Panc1 (cell line): ENCODE results near the gene SLC11A1. TPM values are rescaled to one million over a fixed set of nuclear protein-coding genes. Genes with fewer than 3 reads are reported as not detected.
A peak's percentile ranks its signal among the peaks of the same experiment; 100 is the strongest.

Experiments used
- ATAC-seq: fragments of 200-7000 bp; cut with Tn5 transposase; 2 replicates; pipeline ENCODE4 v1.9.1; 2020; ENCODE audit warnings: mild to moderate bottlenecking, moderate library complexity
- BruUV-seq: library from RNA; stranded (reverse); fragments of 400-500 nt; replicated peaks from 2 replicates; lab custom pipeline; 2021; lab: Mats Ljungman, UMichigan
- CTCF ChIA-PET: fragments of 300-600 bp; sonication (Branson Sonifier 250); formaldehyde crosslinking; loops from one replicate; lab custom pipeline; 2022; ENCODE audit warnings: antibody characterized with exemption; lab: Charles Lee
- POLR2A ChIA-PET: fragments of 300-600 bp; sonication (Branson Sonifier 250); formaldehyde crosslinking; loops from one replicate; lab custom pipeline; 2022; ENCODE audit warnings: antibody characterized with exemption; lab: Charles Lee
- DNase-seq: peaks from one replicate; pipeline ENCODE4 v3.0.0-alpha.2; 2010; ENCODE audit warnings: low read depth, low spot score
- H3K27ac ChIP-seq: 2 replicates; pipeline ENCODE4 v1.5.1; 2011; ENCODE audit warnings: mild to moderate bottlenecking, low read length, inconsistent platforms
- H3K27me3 ChIP-seq: fragments of 200-500 bp; sonication (Bioruptor generic); 2 replicates; pipeline ENCODE4 v1.6.0; 2014; ENCODE audit warnings: low read length, inconsistent platforms; ENCODE audit not compliant: control insufficient read depth, insufficient read depth
- H3K36me3 ChIP-seq: fragments of 200-500 bp; sonication (Bioruptor generic); 2 replicates; pipeline ENCODE4 v1.5.1; 2014; ENCODE audit warnings: inconsistent platforms, mild to moderate bottlenecking, low read length, moderate library complexity; ENCODE audit not compliant: control insufficient read depth, insufficient read depth
- H3K4me1 ChIP-seq: 2 replicates; pipeline ENCODE4 v1.5.1; 2011; ENCODE audit warnings: inconsistent platforms, mild to moderate bottlenecking, low read length, moderate library complexity; ENCODE audit not compliant: control insufficient read depth, insufficient read depth
- H3K4me3 ChIP-seq, 2 experiments: 2 replicates each; pipeline ENCODE4 v1.5.1; 2011 to 2012; ENCODE audit warnings: low read depth in 2 of 2, low read length in 2 of 2, mild to moderate bottlenecking in 2 of 2, inconsistent platforms in 1 of 2, moderate library complexity in 1 of 2
- H3K9me3 ChIP-seq: fragments of 200-500 bp; sonication (Bioruptor generic); 2 replicates; pipeline ENCODE4 v1.5.1; 2014; ENCODE audit warnings: low read depth, mild to moderate bottlenecking, inconsistent platforms, low read length, moderate library complexity; ENCODE audit not compliant: control insufficient read depth, insufficient read depth
- CTCF ChIP-seq: fragments of 450-650 bp; IDR thresholded peaks from 2 replicates; pipeline ENCODE4 v1.5.1; 2017; ENCODE audit warnings: mild to moderate bottlenecking
- POLR2AphosphoS5 ChIP-seq: IDR thresholded peaks from 2 replicates; pipeline ENCODE4 v1.6.1; 2012; ENCODE audit warnings: mild to moderate bottlenecking, low read depth, low read length, moderate library complexity
- REST ChIP-seq, 2 experiments: IDR thresholded peaks; 2 replicates each; pipeline ENCODE4 v1.6.1; 2011 to 2012; ENCODE audit warnings: low read depth in 2 of 2, control low read depth in 1 of 2, low read length in 1 of 2, mild to moderate bottlenecking in 1 of 2, moderate library complexity in 1 of 2; ENCODE audit not compliant: insufficient read depth in 1 of 2
- SIN3A ChIP-seq: IDR thresholded peaks from 2 replicates; pipeline ENCODE4 v1.6.1; 2012; ENCODE audit warnings: low read depth, mild to moderate bottlenecking, low read length, moderate library complexity, borderline replicate concordance; ENCODE audit not compliant: insufficient read depth
- TCF7L2 ChIP-seq: IDR thresholded peaks from 2 replicates; pipeline ENCODE4 v1.6.1; 2011; ENCODE audit warnings: mild to moderate bottlenecking, low read depth, low read length, inconsistent platforms
- in situ Hi-C: cut with HindIII; loops from 2 replicates; pipeline ENCODE4 v1.10.0; 2016; ENCODE audit warnings: low sequenced_read_pairs, low pct_unique_long_range_greater_than_20kb
- intact Hi-C: fragments of 100-400 bp; cut with micrococcal nuclease; formaldehyde crosslinking; loops from one replicate; pipeline ENCODE4 v1.10.0; 2022; ENCODE audit not compliant: unreplicated experiment
- total RNA-seq: library from RNA; stranded (reverse); gene quantifications from one replicate; pipeline ENCODE4 v1.2.1, GENCODE V29; 2021; ENCODE audit not compliant: unreplicated experiment

The SLC11A1 gene
- total RNA-seq, 1 experiment from 2014 or later, result 0.31 TPM

GRCh38 chr2:218342837-218343236 is 39.2 kb upstream of the SLC11A1 start:
- in situ Hi-C loops (no loop called here), intact Hi-C loops (no loop called here)
- TF ChIP-seq SIN3A (no peak), REST (IDR thresholded peaks at IDR 0.05; ENCODE audit: insufficient read depth in 1 of 2, low read depth in 2 of 2, low read length in 1 of 2) (no peak), POLR2AphosphoS5 (no peak), CTCF (no peak), TCF7L2 (no peak)
- POLR2A ChIA-PET, result no interaction called here
- no peaks in the 10 kb centered on the region for H3K36me3 ChIP-seq
- CTCF ChIA-PET, result no interaction called here
- no peak overlapping the region for H3K27ac ChIP-seq
- H3K4me1 ChIP-seq, result peaks cover 3% of the 10 kb centered on the region; the same call in 1 of the 2 replicates
- H3K4me3 ChIP-seq, result no peak overlapping the region
- H3K27me3 ChIP-seq, result no peaks in the 10 kb centered on the region
- BruUV-seq, result no TSS peak
- no peaks in the 10 kb centered on the region for H3K9me3 ChIP-seq
- no peak for DNase-seq
- ATAC-seq, result no peak

DNA sequence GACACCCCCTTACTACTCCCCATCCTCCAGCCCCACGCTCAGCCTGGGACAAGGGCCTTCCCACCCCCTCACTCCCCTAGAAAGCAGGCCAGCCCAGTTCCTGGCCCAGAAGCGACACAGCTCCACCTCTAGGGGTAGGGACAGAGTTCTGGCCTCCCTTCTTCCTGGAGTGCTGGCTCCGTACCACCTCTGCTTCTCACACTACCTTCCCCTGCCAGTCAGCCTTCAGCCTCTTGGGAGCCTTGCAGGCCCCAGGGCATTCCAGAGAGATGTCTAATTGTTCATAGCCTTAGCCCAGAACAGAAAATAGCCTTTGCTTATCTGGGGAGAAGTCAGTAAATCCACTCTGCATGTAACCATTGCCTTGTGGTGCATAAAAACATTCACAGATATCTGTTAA is 38.5 kb upstream of the SLC11A1 start:
- Histone ChIP-seq H3K9me3 (no peaks in the 10 kb centered on the region), H3K27me3 (no peaks in the 10 kb centered on the region), H3K4me3 (no peak overlapping the region), H3K36me3 (no peaks in the 10 kb centered on the region), H3K4me1 (peaks cover 3% of the 10 kb centered on the region; the same call in 1 of the 2 replicates), H3K27ac (no peak overlapping the region)
- CTCF ChIA-PET, result no interaction called here
- no peak for TF ChIP-seq CTCF
- TF ChIP-seq REST (IDR thresholded peaks at IDR 0.05; ENCODE audit: insufficient read depth in 1 of 2, low read depth in 2 of 2, low read length in 1 of 2), result no peak
- TF ChIP-seq SIN3A, result no peak
- TF ChIP-seq POLR2AphosphoS5, result no peak
- no peak for TF ChIP-seq TCF7L2
- intact Hi-C loops, result no loop called here
- peak; percentile 63 for ATAC-seq
- POLR2A ChIA-PET, result no interaction called here
- in situ Hi-C loops, result no loop called here
- no TSS peak for BruUV-seq
- DNase-seq, result no peak
